KMS-11 (cell line): ENCODE results near the gene URAD.

Source experiments
- H2AFZ ChIP-seq: fragments of 200-600 bp; sonication (generic); 2 replicates; pipeline ENCODE4 v1.6.1; 2016; ENCODE audit warnings: antibody characterized with exemption, mixed run types, low read depth
- H3K27ac ChIP-seq: fragments of 200-600 bp; sonication (generic); 2 replicates; pipeline ENCODE4 v1.6.1; 2016; ENCODE audit warnings: mild to moderate bottlenecking, mixed run types
- H3K27me3 ChIP-seq: fragments of 200-600 bp; sonication (generic); 2 replicates; pipeline ENCODE4 v1.6.1; 2017; ENCODE audit warnings: mild to moderate bottlenecking, low read depth, mixed run types, moderate library complexity; ENCODE audit not compliant: insufficient read depth
- H3K36me3 ChIP-seq: fragments of 200-600 bp; sonication (generic); 2 replicates; pipeline ENCODE4 v1.6.1; 2017; ENCODE audit warnings: mild to moderate bottlenecking, mixed run types; ENCODE audit not compliant: insufficient read depth
- H3K4me1 ChIP-seq: fragments of 200-600 bp; sonication (generic); 2 replicates; pipeline ENCODE4 v1.6.1; 2016; ENCODE audit warnings: mild to moderate bottlenecking, low read depth, mixed run types; ENCODE audit not compliant: poor library complexity, severe bottlenecking
- H3K4me2 ChIP-seq: fragments of 200-600 bp; sonication (generic); 2 replicates; pipeline ENCODE4 v1.7.0; 2016; ENCODE audit warnings: mild to moderate bottlenecking, mixed run types
- H3K4me3 ChIP-seq: fragments of 200-600 bp; sonication (generic); IDR thresholded peaks from 2 replicates; pipeline ENCODE4 v1.6.1; 2017; ENCODE audit warnings: low read depth, low read length, mixed read lengths; ENCODE audit not compliant: insufficient read depth
- H3K79me2 ChIP-seq: fragments of 200-600 bp; sonication (generic); 2 replicates; pipeline ENCODE4 v1.6.1; 2016; ENCODE audit warnings: low read depth, mixed run types; ENCODE audit not compliant: insufficient read depth
- H3K9ac ChIP-seq: fragments of 200-600 bp; sonication (generic); 2 replicates; pipeline ENCODE4 v1.6.1; 2016; ENCODE audit warnings: mild to moderate bottlenecking, mixed run types
- H4K20me1 ChIP-seq: fragments of 200-600 bp; sonication (generic); 2 replicates; pipeline ENCODE4 v1.6.1; 2016; ENCODE audit warnings: mild to moderate bottlenecking, mixed run types; ENCODE audit not compliant: insufficient read depth
- TF ChIP-seq, protein P1 (sequence below): fragments of 200-600 bp; sonication (generic); conservative IDR thresholded peaks from 2 replicates; pipeline ENCODE4 v1.6.1; 2017; ENCODE audit warnings: low read depth, mild to moderate bottlenecking, antibody characterized with exemption, low read length, moderate library complexity, mixed read lengths

URAD gene

DNA sequence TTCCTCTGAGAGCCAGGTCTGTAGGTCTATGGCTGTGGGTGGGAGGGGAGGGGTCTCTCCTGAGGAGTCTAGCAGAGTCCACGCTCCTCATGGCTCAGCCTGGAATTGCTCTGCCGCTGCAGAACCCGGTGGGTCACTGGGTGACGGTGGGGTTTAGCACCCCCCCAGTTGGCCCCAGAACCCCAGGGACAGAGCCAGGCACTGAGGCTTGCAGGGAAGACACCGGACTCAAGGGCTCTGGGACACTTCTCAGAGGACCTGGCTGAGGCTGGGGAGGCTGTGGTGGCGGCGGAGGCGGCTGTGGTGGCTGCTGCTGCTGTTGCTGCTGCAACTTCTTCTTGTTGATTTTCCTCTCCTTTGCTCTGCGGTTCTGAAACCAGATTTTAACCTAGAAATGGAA lies 25.5 kb downstream of the URAD start:
- H3K36me3 ChIP-seq: no peaks in the 10 kb centered on the region
- H3K4me1 ChIP-seq: no peaks in the 10 kb centered on the region
- H3K9ac ChIP-seq: no peak overlapping the region
- H2AFZ ChIP-seq: no peak overlapping the region
- TF ChIP-seq, protein P1, sequence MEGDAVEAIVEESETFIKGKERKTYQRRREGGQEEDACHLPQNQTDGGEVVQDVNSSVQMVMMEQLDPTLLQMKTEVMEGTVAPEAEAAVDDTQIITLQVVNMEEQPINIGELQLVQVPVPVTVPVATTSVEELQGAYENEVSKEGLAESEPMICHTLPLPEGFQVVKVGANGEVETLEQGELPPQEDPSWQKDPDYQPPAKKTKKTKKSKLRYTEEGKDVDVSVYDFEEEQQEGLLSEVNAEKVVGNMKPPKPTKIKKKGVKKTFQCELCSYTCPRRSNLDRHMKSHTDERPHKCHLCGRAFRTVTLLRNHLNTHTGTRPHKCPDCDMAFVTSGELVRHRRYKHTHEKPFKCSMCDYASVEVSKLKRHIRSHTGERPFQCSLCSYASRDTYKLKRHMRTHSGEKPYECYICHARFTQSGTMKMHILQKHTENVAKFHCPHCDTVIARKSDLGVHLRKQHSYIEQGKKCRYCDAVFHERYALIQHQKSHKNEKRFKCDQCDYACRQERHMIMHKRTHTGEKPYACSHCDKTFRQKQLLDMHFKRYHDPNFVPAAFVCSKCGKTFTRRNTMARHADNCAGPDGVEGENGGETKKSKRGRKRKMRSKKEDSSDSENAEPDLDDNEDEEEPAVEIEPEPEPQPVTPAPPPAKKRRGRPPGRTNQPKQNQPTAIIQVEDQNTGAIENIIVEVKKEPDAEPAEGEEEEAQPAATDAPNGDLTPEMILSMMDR: no peak
- no peak overlapping the region for H3K4me2 ChIP-seq
- H3K27me3 ChIP-seq: no peaks in the 10 kb centered on the region
- H4K20me1 ChIP-seq: no peaks in the 10 kb centered on the region
- H3K27ac ChIP-seq: no peak overlapping the region
- H3K79me2 ChIP-seq: no peaks in the 10 kb centered on the region
- no peak overlapping the region for H3K4me3 ChIP-seq

DNA sequence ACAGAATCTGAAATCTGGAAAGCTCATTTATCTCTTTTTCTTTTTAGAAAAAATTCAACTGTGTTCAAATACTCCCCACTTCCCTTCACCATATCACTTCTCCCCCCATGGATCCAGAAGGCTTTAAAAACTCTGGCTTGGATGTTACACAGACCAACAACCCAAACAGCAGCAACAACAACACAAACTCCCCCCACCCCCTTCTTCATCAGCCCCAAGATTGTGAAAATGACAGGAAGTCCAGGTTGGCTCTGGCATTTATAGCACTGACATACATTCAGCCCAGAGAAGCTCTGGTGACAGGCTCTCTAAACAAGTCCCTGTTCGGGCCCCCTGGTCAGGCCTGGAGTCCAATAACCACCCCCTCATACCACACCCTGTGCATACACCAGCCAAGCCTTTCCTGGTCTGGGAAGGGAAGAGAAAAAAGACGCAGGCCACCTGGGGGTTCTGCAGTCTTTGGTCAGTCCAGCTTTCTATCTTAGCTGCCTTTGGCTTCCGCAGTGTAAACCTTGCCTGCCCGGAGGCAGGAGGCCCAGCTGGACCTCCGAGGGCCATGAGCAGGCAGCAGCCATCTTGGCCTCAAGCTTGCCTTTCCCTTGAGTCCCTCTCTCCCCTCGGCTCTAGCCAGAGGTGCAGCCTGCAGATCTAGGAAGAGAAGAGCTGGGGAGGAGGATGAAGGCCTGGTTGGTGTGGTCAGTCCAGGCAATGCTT lies 26.2 kb downstream of the URAD start:
- Histone ChIP-seq H2AFZ (no peak overlapping the region), H3K4me2 (no peak overlapping the region), H3K36me3 (no peaks in the 10 kb centered on the region), H3K4me3 (no peak overlapping the region), H3K27ac (no peak overlapping the region), H3K4me1 (no peaks in the 10 kb centered on the region), H4K20me1 (no peaks in the 10 kb centered on the region), H3K27me3 (no peaks in the 10 kb centered on the region), H3K9ac (no peak overlapping the region), H3K79me2 (no peaks in the 10 kb centered on the region)
- TF ChIP-seq, protein P1: no peak

GRCh38 chr13:27961227-27962085 lies 27.0 kb downstream of the URAD start:
- Histone ChIP-seq H3K36me3 (no peaks in the 10 kb centered on the region), H4K20me1 (no peaks in the 10 kb centered on the region), H3K9ac (no peak overlapping the region), H3K4me3 (no peak overlapping the region), H3K79me2 (no peaks in the 10 kb centered on the region), H3K4me2 (no peak overlapping the region), H3K27ac (no peak overlapping the region), H2AFZ (no peak overlapping the region), H3K4me1 (no peaks in the 10 kb centered on the region), H3K27me3 (no peaks in the 10 kb centered on the region)
- TF ChIP-seq, protein P1: no peak

GRCh38 chr13:27960362-27961226 lies 27.9 kb downstream of the URAD start:
- TF ChIP-seq, protein P1: no peak
- no peaks in the 10 kb centered on the region for H4K20me1 ChIP-seq
- H3K27ac ChIP-seq: no peak overlapping the region
- no peak overlapping the region for H3K4me3 ChIP-seq
- H2AFZ ChIP-seq: no peak overlapping the region
- H3K9ac ChIP-seq: no peak overlapping the region
- H3K27me3 ChIP-seq: no peaks in the 10 kb centered on the region
- no peaks in the 10 kb centered on the region for H3K4me1 ChIP-seq
- no peaks in the 10 kb centered on the region for H3K79me2 ChIP-seq
- H3K36me3 ChIP-seq: no peaks in the 10 kb centered on the region
- H3K4me2 ChIP-seq: no peak overlapping the region
